GM11168 (cell line): Measurements from ENCODE around the gene CDC42BPB.

Experiments
- in situ Hi-C: fragments of 300-500 bp; cut with MboI; formaldehyde crosslinking; loops from one replicate; pipeline ENCODE4 v1.12.0; 2022; ENCODE audit warnings: low sequenced_read_pairs; ENCODE audit not compliant: unreplicated experiment

Gene CDC42BPB

DNA sequence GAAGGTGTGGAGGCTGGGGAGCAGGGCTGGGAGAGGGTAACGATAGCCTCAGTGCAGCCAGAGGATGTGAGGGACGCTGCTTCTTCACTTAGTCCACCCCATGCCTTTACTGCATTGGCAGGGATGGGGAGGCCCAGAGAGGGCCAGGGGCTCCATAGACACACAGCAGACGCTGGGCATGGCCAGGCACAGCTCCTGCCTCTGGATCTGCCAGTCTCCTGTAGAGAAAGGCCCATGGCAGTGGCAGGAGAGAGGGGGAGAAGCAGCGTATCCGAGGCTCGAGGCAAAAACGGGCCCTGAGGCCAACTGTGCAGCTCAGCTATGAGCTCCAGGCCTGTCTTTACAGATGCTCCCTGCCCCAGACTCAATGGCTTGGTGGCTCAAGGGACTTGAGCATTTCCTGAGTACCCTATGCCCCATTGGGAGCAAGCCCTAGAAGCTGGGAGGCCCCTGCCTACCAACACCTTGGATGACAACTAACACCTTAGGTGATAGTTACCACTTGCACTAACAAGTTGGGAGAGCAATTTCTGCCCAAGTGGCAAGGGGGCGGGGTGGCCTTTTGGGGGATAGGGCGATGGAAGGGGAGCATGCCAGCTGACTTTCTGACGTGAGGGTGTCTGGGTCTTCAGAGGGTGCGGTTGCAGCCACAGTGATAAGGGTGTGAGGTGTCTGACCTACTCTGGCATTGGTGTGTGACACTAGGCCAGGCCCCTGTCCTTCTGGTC, 21.7 kb upstream of the CDC42BPB start:
- in situ Hi-C loops = no loop called here

DNA sequence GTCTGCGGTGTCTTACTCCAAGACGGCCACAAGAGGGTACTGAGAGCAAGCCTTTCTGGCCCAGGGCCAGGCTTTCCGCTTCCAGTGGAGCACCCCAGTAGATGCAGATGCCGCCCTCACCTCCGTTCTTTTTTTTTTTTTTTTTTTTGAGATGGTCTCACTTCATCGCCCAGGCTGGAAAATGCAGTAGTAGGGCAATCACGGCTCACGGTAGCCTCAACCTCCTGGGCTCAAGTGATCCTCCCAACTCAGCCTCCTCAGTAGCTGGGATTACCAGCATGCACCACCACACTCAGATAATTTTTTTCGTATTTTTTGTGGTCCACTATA, 21.0 kb upstream of the CDC42BPB start:
- in situ Hi-C loops = no loop called here

DNA sequence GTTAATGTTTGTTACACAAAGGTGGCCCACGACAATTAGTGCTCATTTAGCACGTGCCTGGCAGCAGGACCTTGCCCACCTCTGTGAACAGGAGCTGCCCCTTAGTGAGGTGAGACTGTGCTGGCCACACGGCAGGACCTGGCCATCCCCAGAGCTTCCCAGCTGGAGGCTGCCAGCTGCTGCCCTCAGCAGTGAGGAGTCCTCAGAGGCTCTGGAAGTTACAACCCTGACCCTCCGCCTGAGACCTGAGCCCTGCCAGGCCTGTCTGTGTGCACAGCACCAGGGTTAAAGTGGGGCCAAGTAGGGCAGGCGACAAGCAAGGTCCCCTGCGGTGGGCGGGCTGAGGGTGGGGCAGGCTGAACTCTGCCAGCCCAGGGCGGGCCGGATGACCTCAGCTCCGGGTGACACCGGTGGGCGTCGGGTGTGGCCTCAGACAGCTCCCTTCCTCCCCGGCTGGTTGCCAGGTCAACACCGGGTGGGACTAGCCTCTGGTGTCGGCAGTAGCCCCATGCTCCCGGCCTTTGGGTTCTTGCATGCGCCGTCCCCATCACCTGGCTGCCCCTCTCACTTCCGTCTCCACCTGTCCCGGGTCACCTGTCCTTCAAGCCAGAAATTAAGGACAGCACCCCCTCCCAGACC, 17.5 kb upstream of the CDC42BPB start:
- in situ Hi-C loops = no loop called here

DNA sequence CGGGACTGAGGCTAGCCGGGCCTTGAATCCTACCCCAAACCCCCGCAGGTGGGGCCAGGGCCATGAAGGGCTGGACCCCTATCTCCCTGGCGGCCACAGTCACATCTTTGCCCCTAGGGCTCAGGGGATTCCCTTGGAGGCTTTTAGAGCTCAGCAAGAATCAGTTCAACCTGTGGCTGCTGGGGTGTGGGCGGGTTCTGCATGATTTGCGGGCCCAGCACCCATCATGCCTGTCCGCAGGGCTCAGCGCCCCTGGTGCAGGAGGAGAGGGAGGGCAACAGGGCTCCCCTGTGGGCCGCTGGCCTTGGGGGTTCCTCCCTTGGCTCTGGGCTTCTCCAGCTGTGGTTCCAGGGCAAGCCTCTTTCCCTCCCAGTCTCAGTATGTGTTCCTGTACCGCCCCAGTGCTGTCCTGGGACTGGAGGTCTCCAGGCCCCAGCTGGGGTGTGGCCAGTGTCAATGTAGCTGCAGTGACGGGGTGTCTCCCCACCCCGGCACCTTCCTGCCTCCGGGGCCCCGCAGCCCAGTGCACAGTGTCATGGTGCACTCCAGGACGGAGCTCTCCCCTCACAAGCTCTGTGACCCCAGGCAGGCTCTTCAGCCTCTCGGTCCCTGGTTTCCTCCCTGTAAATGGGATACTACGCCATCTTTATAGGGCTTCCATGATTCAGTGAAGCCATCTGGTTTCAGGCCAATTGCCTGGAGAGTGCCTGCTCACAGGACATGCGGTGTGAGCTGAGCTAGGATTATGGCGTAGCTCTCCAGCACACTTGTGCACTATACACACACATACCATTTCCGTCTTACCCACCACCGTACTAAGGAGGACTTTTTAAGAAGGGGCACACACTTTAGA, 16.8 kb upstream of the CDC42BPB start:
- in situ Hi-C loops = no loop called here

DNA sequence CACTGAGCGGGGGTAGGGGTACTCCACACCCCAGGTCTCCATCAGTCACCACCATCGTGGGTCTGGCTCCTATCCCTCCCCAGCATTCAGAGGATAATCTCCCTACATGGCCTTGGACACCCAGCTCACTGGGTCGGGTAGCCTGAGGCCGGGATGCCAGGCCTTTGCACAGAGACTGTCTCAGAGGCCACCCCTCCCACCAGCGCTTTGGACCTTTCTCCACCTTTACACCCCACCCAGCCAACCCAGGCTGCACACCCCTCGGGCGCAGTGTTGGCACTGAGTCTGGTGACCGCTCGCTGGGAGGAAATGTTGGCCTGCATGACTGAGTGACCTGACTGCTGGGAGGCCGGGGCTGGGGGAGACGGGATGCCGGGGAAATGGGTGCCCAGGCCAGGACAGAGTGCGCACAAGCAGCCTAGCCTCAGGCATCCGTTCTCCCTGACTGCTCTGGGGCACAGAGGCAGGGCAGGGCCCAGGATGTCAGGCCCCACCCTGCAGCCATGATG, 16.1 kb upstream of the CDC42BPB start:
- in situ Hi-C loops = no loop called here

DNA sequence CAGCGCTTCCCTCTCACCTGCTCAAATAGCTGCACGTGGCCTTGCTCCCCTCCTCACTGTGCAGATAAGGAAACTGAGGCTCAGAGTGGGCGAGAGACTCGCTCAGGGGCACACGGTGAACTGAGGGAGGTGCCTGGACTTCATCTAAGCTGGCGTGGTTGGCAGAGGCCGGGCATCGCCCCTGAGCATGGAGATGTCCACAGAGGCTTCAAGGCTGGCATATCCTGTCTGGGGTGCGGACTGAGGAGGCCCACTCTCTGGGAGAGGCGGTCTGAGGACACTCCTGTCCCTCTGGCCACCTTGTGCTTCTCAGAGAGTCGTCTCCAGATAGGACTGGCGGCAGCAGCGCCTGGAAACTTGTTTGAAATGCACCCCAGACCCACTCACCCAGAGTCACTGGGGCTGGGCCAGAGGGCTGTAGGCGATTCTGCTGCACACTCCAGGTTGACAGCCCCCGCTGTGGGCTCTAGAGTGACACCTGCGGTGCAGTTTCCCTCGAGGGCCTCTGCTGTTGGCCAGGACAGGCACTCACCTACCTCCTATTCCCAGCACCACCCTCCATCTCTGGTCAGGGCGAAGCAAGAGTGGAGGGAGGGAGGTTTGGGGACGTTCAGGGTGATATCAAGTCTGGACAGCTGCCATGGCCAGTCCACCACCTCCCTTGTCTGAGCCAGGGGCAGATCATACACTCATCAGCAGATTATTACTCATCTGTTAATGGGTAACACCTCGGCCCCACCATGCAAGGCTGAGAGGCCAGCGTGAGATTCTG, 15.4 kb upstream of the CDC42BPB start:
- in situ Hi-C loops = no loop called here

DNA sequence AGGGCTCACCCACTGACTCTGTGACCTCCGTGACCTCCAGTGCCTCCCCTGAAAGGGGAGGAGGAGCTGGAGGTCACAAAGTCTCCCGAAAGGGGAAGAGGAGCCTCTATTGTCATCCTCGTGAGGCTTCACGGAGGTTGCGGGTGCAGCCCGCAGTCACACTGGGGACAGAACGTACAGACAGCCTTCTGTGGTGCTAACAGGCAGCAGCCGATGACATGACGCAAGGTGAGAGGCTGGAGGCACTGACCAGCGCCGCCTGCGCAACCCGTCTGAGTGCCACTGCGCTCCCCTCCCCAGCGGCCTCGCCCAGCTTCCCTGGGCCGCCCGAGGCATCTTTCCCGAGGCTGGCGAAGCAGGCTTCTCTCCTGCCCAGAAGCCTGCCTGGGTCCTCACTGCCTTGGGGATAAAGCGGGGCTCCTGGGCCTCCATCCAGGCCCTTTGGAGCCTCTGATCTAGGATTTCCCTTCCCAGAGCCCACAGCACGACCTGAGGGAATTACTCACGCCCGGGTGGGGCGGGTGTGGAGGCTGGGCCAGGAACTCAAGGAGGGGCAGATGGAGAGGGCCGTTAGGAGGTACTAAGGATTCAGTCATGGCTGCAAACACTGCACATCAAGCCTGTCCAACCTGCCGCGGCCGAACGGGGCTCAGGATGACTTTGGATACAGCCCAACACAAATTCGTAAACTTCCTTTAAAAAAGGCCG, 14.3 kb upstream of the CDC42BPB start:
- in situ Hi-C loops = no loop called here

DNA sequence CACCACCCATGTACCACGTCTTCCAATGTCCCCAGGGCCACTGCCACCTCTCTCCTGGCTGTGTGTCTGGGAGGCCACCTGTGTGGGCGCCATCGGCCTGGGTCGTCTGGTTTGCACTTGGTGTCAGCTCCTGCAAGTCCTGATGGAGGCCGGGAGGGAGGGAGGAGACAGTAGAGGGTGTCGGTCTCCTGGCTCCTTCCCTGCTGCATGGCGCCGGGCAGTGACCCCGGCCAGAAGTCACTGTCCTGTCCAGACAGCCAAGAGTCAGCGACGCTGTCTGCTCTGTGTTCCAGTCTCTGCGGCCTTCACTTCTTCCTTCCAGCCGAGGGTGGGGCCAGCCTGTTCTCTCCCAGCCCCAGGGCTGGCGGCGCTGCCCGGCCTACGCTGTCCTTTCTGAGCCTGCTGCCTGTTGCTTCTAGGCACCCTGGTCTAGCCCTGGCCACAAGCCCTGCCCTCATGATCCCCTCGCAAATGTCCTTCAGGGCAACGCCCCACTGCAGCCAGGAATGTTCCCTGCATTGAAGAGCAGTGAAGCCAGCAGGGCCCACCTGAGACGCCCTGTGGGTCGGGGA, 13.7 kb upstream of the CDC42BPB start:
- in situ Hi-C loops = no loop called here

DNA sequence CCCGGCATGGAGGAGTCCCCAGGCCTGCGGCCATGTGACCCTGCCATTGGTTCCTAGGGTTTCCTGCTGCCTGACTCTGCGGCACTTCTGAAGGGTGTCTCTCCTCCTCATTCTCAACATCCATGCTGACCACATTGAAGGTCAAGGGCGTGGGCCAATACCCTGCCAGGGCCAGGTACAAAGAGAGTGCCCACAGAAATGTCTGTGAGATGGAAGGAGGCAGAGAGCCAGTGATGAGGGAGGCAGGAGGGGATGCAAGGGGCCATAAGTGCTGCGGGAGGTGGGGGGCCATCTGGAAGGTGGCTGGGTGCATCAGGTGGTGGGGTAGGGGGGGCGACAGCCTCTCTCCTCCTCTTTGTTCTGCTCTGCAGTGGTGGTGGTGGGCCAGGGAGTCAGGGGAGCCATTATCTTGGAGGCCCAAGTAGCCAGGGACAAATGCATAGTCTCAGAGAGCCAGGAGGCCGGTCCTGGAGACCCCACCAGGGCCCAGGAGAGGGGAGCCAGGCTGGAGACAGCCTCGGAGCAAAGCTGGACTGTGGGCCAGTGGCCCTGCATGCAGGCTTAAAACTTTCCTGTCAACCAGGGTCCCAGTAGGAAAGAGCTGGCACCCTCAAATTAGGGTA, 13.0 kb upstream of the CDC42BPB start:
- in situ Hi-C loops = no loop called here

DNA sequence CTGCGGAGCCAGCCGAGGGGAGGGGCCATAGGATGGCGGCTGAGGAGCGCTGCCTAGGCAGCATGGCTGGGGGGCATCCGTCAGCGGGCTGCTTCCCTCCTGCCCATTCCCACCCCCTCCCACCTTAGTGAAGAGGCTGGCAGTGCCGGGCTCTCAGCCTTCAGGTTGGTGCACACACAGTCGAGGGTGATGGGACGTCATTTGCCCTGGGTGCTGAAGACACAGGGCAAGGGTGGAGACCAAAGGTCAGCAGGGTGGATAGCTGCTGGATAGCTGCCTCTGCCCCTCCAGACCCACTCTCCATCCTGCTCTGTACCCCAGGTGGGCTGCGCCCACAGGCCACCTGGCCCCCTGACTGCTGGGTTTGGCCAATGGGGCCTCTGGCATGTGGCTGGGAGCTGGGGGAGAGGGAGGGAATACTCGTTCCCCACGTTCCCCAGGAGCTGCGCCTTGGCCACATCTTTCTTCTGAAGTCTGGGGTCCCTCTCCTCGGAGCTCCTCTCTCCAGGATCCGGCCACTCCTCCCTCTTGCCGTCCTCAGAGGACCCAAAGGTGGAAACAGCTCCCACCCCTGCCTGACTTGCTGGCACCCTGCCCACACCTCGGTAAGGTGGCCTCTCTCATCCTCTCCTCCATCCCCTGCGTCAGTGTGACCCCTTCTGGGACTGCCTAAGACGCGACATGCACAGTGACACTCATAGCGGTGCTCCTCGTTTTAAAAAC, 11.2 kb upstream of the CDC42BPB start:
- in situ Hi-C loops = no loop called here

DNA sequence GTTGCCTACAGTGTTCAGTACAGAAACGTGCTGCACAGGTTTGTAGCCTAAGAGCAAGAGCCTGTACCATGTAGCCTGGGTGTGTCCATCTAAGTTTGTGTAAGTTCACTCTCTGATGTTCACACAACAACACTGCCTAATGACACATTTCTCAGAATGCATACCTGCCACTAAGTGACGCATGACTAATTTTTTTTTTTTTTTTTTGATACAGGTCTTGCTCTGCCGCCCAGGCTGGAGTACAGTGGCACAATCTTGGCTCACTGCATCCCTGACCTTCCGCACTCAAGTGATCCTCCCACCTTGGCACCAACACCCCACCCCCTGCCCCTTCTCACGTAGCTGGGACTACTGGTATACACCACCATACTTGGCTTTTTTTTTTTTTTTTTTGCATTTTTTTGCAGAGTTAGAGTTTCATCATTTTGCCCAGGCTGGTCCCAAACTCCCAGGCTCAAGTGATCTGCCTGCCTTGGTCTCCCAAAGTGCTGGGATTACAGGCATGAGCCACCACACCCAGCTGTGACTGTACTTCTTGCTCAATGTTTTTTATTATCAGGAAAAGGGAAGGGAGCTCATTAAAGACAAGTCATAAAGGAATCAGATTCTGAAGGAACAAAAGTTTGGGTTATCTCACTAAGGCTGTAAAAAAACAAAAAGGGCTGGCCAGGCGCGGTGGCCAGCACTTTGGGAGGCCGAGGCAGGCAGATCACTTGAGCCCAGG, 10.0 kb upstream of the CDC42BPB start:
- in situ Hi-C loops = no loop called here

DNA sequence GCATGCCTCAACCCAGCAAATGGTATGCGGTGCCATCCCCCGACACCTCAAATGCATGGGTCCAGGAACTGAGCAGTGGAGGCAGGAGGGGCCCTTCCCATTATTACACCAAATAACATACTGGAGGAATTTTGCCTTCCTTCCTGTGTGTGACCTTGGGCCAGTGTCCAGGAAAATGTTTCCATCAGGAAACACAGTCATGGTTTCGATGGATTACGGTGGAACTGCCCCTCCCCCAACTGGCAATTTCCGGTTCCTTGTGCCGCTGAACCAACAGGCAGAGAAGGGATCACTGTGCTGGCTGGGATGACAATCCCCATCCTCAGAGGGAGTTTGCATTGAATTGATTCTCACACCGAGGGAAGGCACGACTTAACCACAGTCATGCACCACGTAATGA, 9.1 kb upstream of the CDC42BPB start:
- in situ Hi-C loops = no loop called here

DNA sequence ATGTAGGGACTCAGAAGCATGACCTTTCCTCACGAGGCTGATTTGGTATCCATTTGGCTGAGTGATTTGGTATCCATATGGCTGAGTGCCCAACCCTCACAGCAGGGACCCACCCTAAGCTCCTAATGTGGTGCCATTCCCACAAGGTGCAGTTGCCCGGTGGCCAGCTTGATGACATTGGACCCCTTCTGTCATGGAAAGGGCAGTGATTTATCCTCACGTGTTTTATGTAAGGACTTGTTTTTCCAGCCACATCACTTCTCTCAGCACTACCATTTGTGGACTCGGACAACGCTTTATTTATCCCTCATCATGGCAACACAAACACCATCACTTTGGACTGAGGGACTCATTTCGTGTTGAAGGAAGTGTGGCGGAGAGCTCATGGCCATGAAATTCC, 8.5 kb upstream of the CDC42BPB start:
- in situ Hi-C loops = no loop called here

DNA sequence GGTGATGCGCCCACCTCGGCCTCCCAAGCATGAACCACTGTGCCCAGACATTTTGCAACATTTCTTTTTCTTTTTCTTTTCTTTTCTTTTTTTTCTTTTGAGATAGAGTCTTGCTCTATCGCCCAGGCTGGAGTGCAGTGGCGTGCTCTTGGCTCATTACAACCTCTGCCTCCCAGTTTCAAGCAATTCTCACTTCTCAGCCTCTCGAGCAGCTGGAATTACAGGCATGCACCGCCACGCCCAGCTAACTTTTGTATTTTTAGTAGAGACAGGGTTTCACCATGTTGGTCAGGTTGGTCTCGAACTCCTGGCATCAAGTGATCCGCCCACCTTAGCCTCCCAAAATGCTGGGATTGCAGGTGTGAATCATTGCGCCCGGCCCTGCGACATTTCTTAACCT, 7.6 kb upstream of the CDC42BPB start:
- in situ Hi-C loops = no loop called here

DNA sequence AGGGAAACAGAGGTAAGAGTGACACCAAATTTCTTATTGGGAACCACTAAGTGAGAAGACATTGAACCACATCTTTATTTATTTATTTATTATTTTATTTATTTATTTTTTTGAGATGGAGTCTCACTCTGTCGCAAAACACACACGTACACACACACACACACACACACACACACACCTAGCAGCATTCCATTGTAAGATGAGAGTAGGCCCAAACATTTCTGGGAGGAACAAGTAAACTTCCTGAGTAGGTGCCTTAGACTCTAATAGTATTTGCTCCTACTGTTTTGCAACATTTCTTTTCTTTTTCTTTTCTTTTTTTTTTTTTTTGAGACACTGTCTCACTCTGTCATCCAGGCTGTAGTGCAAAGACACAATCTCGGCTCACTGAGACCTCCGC, 7.1 kb upstream of the CDC42BPB start:
- in situ Hi-C loops = no loop called here

DNA sequence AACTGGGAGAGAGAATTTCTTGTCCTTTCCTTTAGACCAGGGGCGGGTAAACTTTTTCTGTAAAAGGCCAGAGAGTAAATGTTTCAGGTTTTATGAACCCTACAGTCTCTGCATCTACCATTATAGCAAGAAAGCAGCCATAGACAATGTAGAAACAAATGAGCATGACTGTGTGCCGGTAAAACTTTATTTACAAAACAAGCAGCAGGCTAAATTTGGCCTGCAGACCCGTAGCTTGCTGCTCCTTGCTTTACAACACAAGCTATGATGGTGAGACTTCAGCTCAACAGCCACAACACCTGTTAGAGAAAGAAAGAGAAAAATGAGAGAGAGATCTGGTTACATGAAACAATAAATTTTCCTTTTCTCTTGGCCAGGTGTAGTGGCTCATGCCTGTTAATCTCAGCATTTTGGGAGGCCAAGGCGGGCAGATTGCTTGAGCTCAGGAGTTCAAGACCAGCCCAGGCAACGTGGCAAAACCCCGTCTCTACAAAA, 4.2 kb upstream of the CDC42BPB start:
- in situ Hi-C loops = no loop called here

DNA sequence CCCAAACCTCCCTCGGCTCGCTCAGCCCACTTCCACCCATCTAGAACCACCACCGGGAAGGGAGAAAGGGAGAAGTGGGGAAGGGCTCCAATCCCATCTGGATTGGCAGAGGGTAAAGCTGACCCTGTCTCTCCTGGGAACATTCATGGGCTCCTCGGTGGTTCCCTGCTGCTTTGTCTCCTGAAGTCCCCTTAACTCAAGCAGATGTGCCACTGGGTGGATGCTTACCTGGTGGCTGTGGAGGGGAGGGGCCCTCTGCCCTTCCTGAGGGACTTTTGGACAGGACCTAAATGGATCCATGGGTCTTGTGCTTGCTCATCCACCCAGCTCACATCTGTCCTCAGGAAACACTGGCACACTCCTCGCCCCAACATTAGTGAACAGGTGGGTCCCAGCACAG, 2.2 kb upstream of the CDC42BPB start:
- in situ Hi-C loops = no loop called here
